Endothelial cell of umbilical vein (primary cell): ENCODE measurements around the gene HTT.

Experiments used
- CTCF ChIP-seq, 2 donors: IDR thresholded peaks; 1 replicate in 1 of 2; 2 replicates in 1 of 2; pipeline ENCODE4 v1.5.1; 2011; ENCODE audit warnings: low read length in 2 of 2, mild to moderate bottlenecking in 2 of 2, moderate library complexity in 2 of 2, control low read depth in 1 of 2, inconsistent platforms in 1 of 2, low read depth in 1 of 2; ENCODE audit not compliant: insufficient read depth in 1 of 2; ENCODE audit errors: extremely low read depth in 1 of 2
- EZH2 ChIP-seq: IDR thresholded peaks from 2 replicates; pipeline ENCODE4 v1.6.1; 2012; ENCODE audit warnings: borderline replicate concordance, low read depth, mild to moderate bottlenecking, moderate library complexity, low read length, inconsistent platforms; ENCODE audit not compliant: severe bottlenecking
- FOS ChIP-seq: IDR thresholded peaks from 2 replicates; pipeline ENCODE4 v1.6.1; 2011; ENCODE audit warnings: mild to moderate bottlenecking, low read length, moderate library complexity, borderline replicate concordance; ENCODE audit not compliant: insufficient read depth
- GATA2 ChIP-seq: IDR thresholded peaks from 2 replicates; pipeline ENCODE4 v1.7.0; 2011; ENCODE audit warnings: low read depth, mild to moderate bottlenecking, moderate library complexity, mixed read lengths, low read length; ENCODE audit not compliant: insufficient read length, insufficient read depth
- JUN ChIP-seq: IDR thresholded peaks from 2 replicates; pipeline ENCODE4 v1.6.1; 2011; ENCODE audit warnings: borderline replicate concordance, low read depth; ENCODE audit not compliant: insufficient read length, insufficient read depth
- MAX ChIP-seq: IDR thresholded peaks from 2 replicates; pipeline ENCODE4 v1.6.1; 2011; ENCODE audit not compliant: insufficient read depth, insufficient read length
- MYC ChIP-seq: IDR thresholded peaks from one replicate; pipeline ENCODE4 v1.6.1; 2011; ENCODE audit warnings: mild to moderate bottlenecking, low read depth, low read length
- POLR2A ChIP-seq: IDR thresholded peaks from 2 replicates; pipeline ENCODE4 v1.6.1; 2012; ENCODE audit warnings: low read depth, mild to moderate bottlenecking, control low read depth, low read length
- POLR2AphosphoS5 ChIP-seq: IDR thresholded peaks from 2 replicates; pipeline ENCODE4 v1.6.1; 2012; ENCODE audit warnings: low read depth, mild to moderate bottlenecking, control low read depth, low read length, moderate library complexity; ENCODE audit not compliant: insufficient read depth

DNA sequence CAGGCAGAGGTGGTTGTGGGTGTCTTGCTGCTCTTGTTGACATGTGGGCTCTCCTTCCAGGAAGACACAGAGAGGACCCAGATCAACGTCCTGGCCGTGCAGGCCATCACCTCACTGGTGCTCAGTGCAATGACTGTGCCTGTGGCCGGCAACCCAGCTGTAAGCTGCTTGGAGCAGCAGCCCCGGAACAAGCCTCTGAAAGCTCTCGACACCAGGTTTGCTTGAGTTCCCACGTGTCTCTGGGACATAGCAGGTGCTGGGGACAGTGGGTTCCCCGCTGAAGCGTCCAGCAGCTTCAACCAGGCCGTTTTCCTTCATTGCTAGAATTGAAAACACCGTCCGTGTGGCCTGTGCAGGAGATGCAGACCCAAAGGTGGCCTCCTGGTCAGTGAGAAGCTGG, 148.9 kb downstream of the HTT start:
- no peak for TF ChIP-seq CTCF (IDR thresholded peaks at IDR 0.05; ENCODE audit: extremely low read depth in 1 of 2, insufficient read depth in 1 of 2, low read depth in 1 of 2, low read length in 2 of 2)
- no peak for TF ChIP-seq POLR2A
- no peak for TF ChIP-seq MAX
- no peak for TF ChIP-seq POLR2AphosphoS5
- TF ChIP-seq EZH2 = no peak
- TF ChIP-seq FOS = no peak
- no peak for TF ChIP-seq MYC
- TF ChIP-seq JUN = no peak
- no peak for TF ChIP-seq GATA2
